Smooth muscle cell of the coronary artery (primary cell): ENCODE data around the gene PDPN. TPM values are rescaled to one million over a fixed set of nuclear protein-coding genes. Genes with fewer than 3 reads are reported as not detected.

Experiments used
- total RNA-seq: library from RNA; depleted of rRNA; stranded (reverse); fragments of >200 nt; gene quantifications from 2 replicates; pipeline ENCODE4 v1.2.3, GENCODE V29; 2014; ENCODE audit warnings: low replicate concordance

The PDPN gene
- 0.23 and 51.0 TPM in 2 replicates for total RNA-seq

DNA sequence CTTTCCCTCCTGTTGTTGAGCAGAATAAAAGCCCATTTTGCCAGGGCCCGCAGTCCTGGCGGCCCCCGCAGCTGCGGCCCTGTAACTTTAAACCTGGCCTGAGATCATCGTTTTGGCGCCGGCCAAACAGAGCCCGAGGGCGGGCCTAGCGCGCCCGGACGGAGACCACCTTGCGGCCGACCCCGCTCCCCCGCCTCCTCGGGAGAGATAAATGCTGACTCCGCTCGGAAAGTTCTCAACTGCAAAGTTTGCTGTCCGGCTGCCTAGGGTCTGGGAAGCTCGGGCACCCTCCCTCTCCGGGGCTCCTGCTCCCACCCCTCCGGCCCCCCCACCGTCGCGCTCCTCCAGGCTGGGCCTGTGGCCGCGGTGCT lies at the start of gene PDPN:
Gene PDPN, plus strand, starts transcription at position 238 of the 371 bp plus-strand sequence. CDS start 202 bp downstream, outside the sequence.

Other genes with a start within 250 kb of the PDPN start
- gene PRAMEF14, start 236.7 kb upstream of the PDPN start, total RNA-seq = not detected in 2 replicates
- not detected in 2 replicates for gene PRAMEF19, start 211.9 kb upstream of the PDPN start, total RNA-seq
- not detected in 2 replicates for gene PRAMEF17, start 194.2 kb upstream of the PDPN start, total RNA-seq
- gene PRAMEF20, start 173.4 kb upstream of the PDPN start, total RNA-seq = not detected in 2 replicates
- 0.12 and 0.38 TPM in 2 replicates for gene LRRC38, start 69.8 kb upstream of the PDPN start, total RNA-seq
- gene PRDM2, start 116.4 kb downstream of the PDPN start, total RNA-seq = 3.4 and 5.3 TPM in 2 replicates